GM23248 (cell line): ENCODE data around the gene SPATS2L. TPM values are rescaled to one million over a fixed set of nuclear protein-coding genes. Genes with fewer than 3 reads are reported as not detected.

Experiments used
- DNase-seq: peaks from one replicate; pipeline ENCODE4 v3.0.0-alpha.2; 2015
- H2AFZ ChIP-seq: fragments of 200-600 bp; sonication (generic); 2 replicates; pipeline ENCODE4 v1.6.1; 2016; ENCODE audit warnings: antibody characterized with exemption
- H3F3A ChIP-seq: fragments of 200-600 bp; sonication (generic); 2 replicates; pipeline ENCODE4 v1.6.1; 2016; ENCODE audit warnings: mild to moderate bottlenecking, antibody characterized with exemption, mixed run types; ENCODE audit not compliant: insufficient read depth
- H3K27ac ChIP-seq: fragments of 200-600 bp; sonication (generic); 2 replicates; pipeline ENCODE4 v1.5.1; 2016; ENCODE audit warnings: mild to moderate bottlenecking
- H3K27me3 ChIP-seq: fragments of 200-600 bp; sonication (generic); replicated peaks from 2 replicates; pipeline ENCODE4 v1.6.1; 2016; ENCODE audit warnings: mild to moderate bottlenecking; ENCODE audit not compliant: insufficient read depth
- H3K36me3 ChIP-seq: fragments of 200-600 bp; sonication (generic); 2 replicates; pipeline ENCODE4 v1.6.1; 2016; ENCODE audit warnings: low read depth, mild to moderate bottlenecking
- H3K4me1 ChIP-seq: fragments of 200-600 bp; sonication (generic); 2 replicates; pipeline ENCODE4 v1.6.1; 2016; ENCODE audit warnings: mild to moderate bottlenecking; ENCODE audit not compliant: insufficient read depth
- H3K4me2 ChIP-seq: fragments of 200-600 bp; sonication (generic); one replicate; pipeline ENCODE4 v1.6.1; 2016; ENCODE audit warnings: mild to moderate bottlenecking; ENCODE audit not compliant: unreplicated experiment
- H3K4me3 ChIP-seq: fragments of 200-600 bp; sonication (generic); 2 replicates; pipeline ENCODE4 v1.5.1; 2016; ENCODE audit warnings: mild to moderate bottlenecking
- H3K79me2 ChIP-seq: fragments of 200-600 bp; sonication (generic); 2 replicates; pipeline ENCODE4 v1.6.1; 2016; ENCODE audit warnings: mild to moderate bottlenecking; ENCODE audit not compliant: insufficient read depth
- H3K9ac ChIP-seq: fragments of 200-600 bp; sonication (generic); 2 replicates; pipeline ENCODE4 v1.6.1; 2016; ENCODE audit warnings: mild to moderate bottlenecking
- H3K9me2 ChIP-seq: fragments of 200-600 bp; sonication (generic); 2 replicates; pipeline ENCODE4 v1.6.1; 2016; ENCODE audit warnings: mixed run types, mild to moderate bottlenecking, moderate library complexity; ENCODE audit not compliant: insufficient read depth
- H3K9me3 ChIP-seq: fragments of 200-600 bp; sonication (generic); one replicate; pipeline ENCODE4 v1.6.1; 2017; ENCODE audit warnings: low read depth
- H4K20me1 ChIP-seq: fragments of 200-600 bp; sonication (generic); 2 replicates; pipeline ENCODE4 v1.6.0; 2016; ENCODE audit not compliant: insufficient read depth
- EZH2 ChIP-seq: fragments of 200-600 bp; sonication (generic); IDR thresholded peaks from 2 replicates; pipeline ENCODE4 v1.6.1; 2018; ENCODE audit warnings: antibody characterized with exemption, mild to moderate bottlenecking; ENCODE audit not compliant: insufficient read depth, poor library complexity, severe bottlenecking
- EZH2phosphoT487 ChIP-seq: fragments of 200-600 bp; sonication (generic); IDR thresholded peaks from 2 replicates; pipeline ENCODE4 v1.6.1; 2018; ENCODE audit warnings: antibody characterized with exemption, moderate library complexity, mild to moderate bottlenecking, low read depth; ENCODE audit not compliant: insufficient read depth
- WGBS, 2 experiments: methylation state at CpG; one replicate each; pipeline ENCODE4 v1.1.6; 2015 to 2017; ENCODE audit warnings: low lambda C conversion rate in 2 of 2, low coverage in 1 of 2; ENCODE audit errors: missing lambda C conversion rate in 2 of 2; 5-methylcytosine and 5-hydroxymethylcytosine counted together
- in situ Hi-C: fragments of 300-500 bp; cut with MboI; formaldehyde crosslinking; loops from 2 replicates; pipeline ENCODE4 v1.15.0; 2020
- polyA plus RNA-seq: library from polyadenylated mRNA; unstranded; fragments of >200 nt; fragmentation: Nextera tagmentation; extraction: Ambion mirVana; gene quantifications from 2 replicates; pipeline ENCODE4 v1.2.1, GENCODE V29; 2016
- total RNA-seq: library from RNA; depleted of rRNA; stranded (reverse); fragments of >200 nt; shearing (Covaris generic); gene quantifications from 2 replicates; pipeline ENCODE4 v1.2.3, GENCODE V29; 2014

SPATS2L gene
- total and polyA plus RNA-seq, 2 experiments from 2014 or later, result 78.3 to 128 TPM

DNA sequence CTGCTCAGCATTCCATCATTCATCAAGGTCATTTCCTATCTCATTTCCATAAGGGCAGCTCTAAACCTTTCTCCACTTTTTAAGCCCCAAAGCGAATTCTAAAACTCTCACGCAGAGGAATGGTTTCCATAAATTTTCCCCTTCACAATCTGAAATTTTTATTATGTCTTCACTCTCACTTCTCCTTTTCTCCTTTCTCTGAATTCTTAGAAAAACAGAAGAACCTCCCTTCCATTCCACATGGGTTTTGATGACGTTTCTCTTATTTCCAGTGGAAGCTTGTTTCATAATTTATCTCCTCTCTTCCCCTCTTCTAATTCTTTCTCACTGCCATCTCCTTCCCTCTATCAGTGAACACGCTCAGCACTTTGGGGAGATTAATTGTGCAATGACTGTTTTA is 97.3 kb downstream of the SPATS2L start:
- H3K27ac ChIP-seq, result no peak overlapping the region
- 76 to 78% methylated on average over 4 of the region's 4 CpGs for WGBS, 2 experiments
- no peak overlapping the region for H3K4me3 ChIP-seq
- no peaks in the 10 kb centered on the region for H3K9me3 ChIP-seq
- no peak overlapping the region for H2AFZ ChIP-seq
- no peaks in the 10 kb centered on the region for H3K27me3 ChIP-seq
- TF ChIP-seq EZH2phosphoT487 (no peak), EZH2 (no peak)
- in situ Hi-C loops, result no loop called here
- 0 out of 2 replicates have a peak, but pooled peaks cover 7% of the 10 kb centered on the region for H3K36me3 ChIP-seq
- H3F3A ChIP-seq, result peaks cover 73% of the 10 kb centered on the region
- H3K9me2 ChIP-seq, result no peaks in the 10 kb centered on the region; the same call in 1 of the 2 replicates
- peaks cover 57% of the 10 kb centered on the region for H3K4me1 ChIP-seq
- peaks cover 68% of the 10 kb centered on the region for H3K79me2 ChIP-seq
- no peak overlapping the region for H3K4me2 ChIP-seq
- H3K9ac ChIP-seq, result no peak overlapping the region
- H4K20me1 ChIP-seq, result no peaks in the 10 kb centered on the region
- no peak for DNase-seq

DNA sequence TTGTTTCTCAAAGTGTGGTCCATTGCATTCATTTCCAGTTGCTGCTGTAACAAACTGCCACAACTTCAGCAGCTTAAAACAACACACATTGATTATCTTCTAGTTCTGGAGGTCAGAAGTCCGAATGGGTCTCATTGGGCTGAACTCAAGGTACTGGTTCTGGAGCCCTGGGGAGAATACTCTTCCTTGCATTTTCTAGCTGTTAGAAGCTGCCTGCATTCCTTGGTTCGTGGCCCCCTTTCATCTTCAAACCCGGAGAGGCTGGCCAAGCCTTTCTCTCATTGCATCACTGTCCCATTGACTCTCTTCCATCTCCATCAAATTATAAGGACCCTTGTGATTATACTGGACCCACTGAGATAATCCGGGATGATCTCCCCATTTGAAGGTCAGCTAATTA is 98.1 kb downstream of the SPATS2L start:
- WGBS, 2 experiments, result 94 to 99% methylated on average over 4 of the region's 4 CpGs
- Histone ChIP-seq H3K79me2 (peaks cover 75% of the 10 kb centered on the region), H3K9me2 (no peaks in the 10 kb centered on the region; the same call in 1 of the 2 replicates), H3K27me3 (no peaks in the 10 kb centered on the region), H3K4me3 (no peak overlapping the region), H3K9me3 (no peaks in the 10 kb centered on the region), H3K27ac (peak overlapping the region; percentile 90), H3K36me3 (0 out of 2 replicates have a peak, but pooled peaks cover 7% of the 10 kb centered on the region), H4K20me1 (no peaks in the 10 kb centered on the region), H3K9ac (0 out of 2 replicates have a peak overlapping the region, but pooled peaks have one; percentile 57), H2AFZ (no peak overlapping the region), H3K4me1 (peaks cover 61% of the 10 kb centered on the region), H3F3A (peaks cover 73% of the 10 kb centered on the region), H3K4me2 (peak overlapping the region; percentile 92)
- in situ Hi-C loops, result no loop called here
- DNase-seq, result no peak
- no peak for TF ChIP-seq EZH2phosphoT487
- no peak for TF ChIP-seq EZH2

GRCh38 chr2:200405599-200406298 is 99.3 kb downstream of the SPATS2L start:
- Histone ChIP-seq H3K4me3 (peak overlapping the region; percentile 45), H3K9me2 (no peaks in the 10 kb centered on the region), H3K9me3 (no peaks in the 10 kb centered on the region), H3K9ac (peak overlapping the region; percentile 57), H3K4me1 (peaks cover 56% of the 10 kb centered on the region), H2AFZ (no peak overlapping the region), H4K20me1 (no peaks in the 10 kb centered on the region), H3K36me3 (0 out of 2 replicates have a peak, but pooled peaks cover 7% of the 10 kb centered on the region), H3K27ac (peak overlapping the region; percentile 90), H3K27me3 (no peaks in the 10 kb centered on the region), H3K4me2 (peak overlapping the region; percentile 92), H3K79me2 (peaks cover 76% of the 10 kb centered on the region), H3F3A (peaks cover 69% of the 10 kb centered on the region)
- DNase-seq, result peak; percentile 93
- in situ Hi-C loops, result no loop called here
- WGBS, 2 experiments, result 0% methylated on average over 1 of the region's 1 CpG
- TF ChIP-seq EZH2, result no peak
- TF ChIP-seq EZH2phosphoT487, result no peak

- Histone ChIP-seq H3K9me2 (no peaks in the 10 kb centered on the region), H3K4me3 (peak overlapping the region; percentile 15), H4K20me1 (no peaks in the 10 kb centered on the region), H3K27ac (peak overlapping the region; percentile 90), H3K79me2 (peaks cover 75% of the 10 kb centered on the region), H3K27me3 (no peaks in the 10 kb centered on the region), H2AFZ (no peak overlapping the region), H3K36me3 (0 out of 2 replicates have a peak, but pooled peaks cover 7% of the 10 kb centered on the region), H3K9ac (no peak overlapping the region), H3F3A (peaks cover 69% of the 10 kb centered on the region), H3K4me1 (peaks cover 58% of the 10 kb centered on the region), H3K9me3 (no peaks in the 10 kb centered on the region), H3K4me2 (peak overlapping the region; percentile 92)
- in situ Hi-C loops, result no loop called here
- TF ChIP-seq EZH2phosphoT487 (no peak), EZH2 (no peak)
- DNase-seq, result peak; percentile 26
- WGBS, 2 experiments, result 61 to 63% methylated on average over 2 of the region's 2 CpGs
These were observed 99.9 kb downstream of the SPATS2L start for GRCh38 chr2:200406379-200406778.
